MM.1S (cell line): ENCODE results near the gene DNER.

ENCODE experiments used
- CTCF ChIP-seq: fragments of 300-600 bp; sonication (generic); IDR thresholded peaks from 2 replicates; pipeline ENCODE4 v1.5.1; 2016; ENCODE audit warnings: antibody characterized with exemption, low read length, mixed read lengths
- EZH2 ChIP-seq: fragments of 300-600 bp; sonication (generic); optimal IDR thresholded peaks from 2 replicates; pipeline ENCODE3; 2017; ENCODE audit warnings: low read depth, mild to moderate bottlenecking, antibody characterized with exemption, low read length, mixed read lengths
- EZH2phosphoT487 ChIP-seq: fragments of 300-600 bp; sonication (generic); IDR thresholded peaks from 2 replicates; pipeline ENCODE4 v1.6.1; 2018; ENCODE audit warnings: antibody characterized with exemption, low read length

- TF ChIP-seq CTCF = no peak
- no peak for TF ChIP-seq EZH2
- TF ChIP-seq EZH2phosphoT487 = no peak
These were observed 63.5 kb downstream of the DNER start for GRCh38 chr2:229650901-229651300.
